H1 (cell line): ENCODE measurements around the gene DOLK. TPM values are rescaled to one million over a fixed set of nuclear protein-coding genes. Genes with fewer than 3 reads are reported as not detected.

Experiments used
- ATF2 ChIP-seq: IDR thresholded peaks from 2 replicates; pipeline ENCODE4 v1.6.1; 2012; ENCODE audit warnings: low read length, inconsistent platforms
- CHD7 ChIP-seq: fragments of 300-600 bp; sonication (generic); IDR thresholded peaks from 2 replicates; pipeline ENCODE4 v1.7.1; 2012; ENCODE audit warnings: low read length, moderate library complexity, mild to moderate bottlenecking, inconsistent platforms; ENCODE audit not compliant: insufficient replicate concordance
- CREB1 ChIP-seq: IDR thresholded peaks from 2 replicates; pipeline ENCODE4 v1.6.1; 2012; ENCODE audit warnings: inconsistent platforms
- JUN ChIP-seq: IDR thresholded peaks from 2 replicates; pipeline ENCODE4 v1.6.1; 2011; ENCODE audit warnings: low read depth, mild to moderate bottlenecking, improper control_type of control experiment, low read length
- SIN3A ChIP-seq, 2 experiments: IDR thresholded peaks in 1 of 2; conservative IDR thresholded peaks in 1 of 2; 2 replicates each; pipeline ENCODE4 v1.6.1; 2011 to 2012; ENCODE audit warnings: low read length in 2 of 2, improper control_type of control experiment in 1 of 2, low read depth in 1 of 2, mild to moderate bottlenecking in 1 of 2
- TCF12 ChIP-seq: IDR thresholded peaks from 2 replicates; pipeline ENCODE4 v1.6.1; 2011; ENCODE audit warnings: low read depth, mild to moderate bottlenecking, low read length
- polyA plus RNA-seq, 7 experiments: library from polyadenylated mRNA; depleted of rRNA in 3 of 7; stranded (reverse) in 5 of 7; unstranded in 2 of 7; fragments of >200 nt in 5 of 7; fragments of 200-250 nt in 2 of 7; gene quantifications; 1 replicate in 5 of 7; 2 replicates in 1 of 7; 4 replicates in 1 of 7; pipeline versions ENCODE4 v1.2.1 to v1.2.3, GENCODE V29; 2011 to 2013; ENCODE audit warnings: missing spikeins in 2 of 7, mixed read lengths in 2 of 7
- total RNA-seq: library from RNA; stranded (reverse); fragmentation: NEBNext Ultra II Directional; extraction: Animal tissue kit (Norgen Biotek cat#: 25700); gene quantifications from 2 replicates; pipeline ENCODE4 v1.2.1, GENCODE V29; 2021

DOLK gene
- total and polyA plus RNA-seq, 2 of the 8 experiments (the other 6 are each of a cell fraction or from before 2014, with no cell fraction given): 17.2 to 44.3 TPM

- TF ChIP-seq CHD7: no peak
- peak; percentile 85 for TF ChIP-seq CREB1
- TF ChIP-seq TCF12: no peak
- TF ChIP-seq SIN3A (conservative IDR thresholded peaks at IDR 0.05 in 1 of 2, IDR thresholded peaks at IDR 0.05 in 1 of 2; ENCODE audit: low read depth in 1 of 2, low read length in 2 of 2): peak in 1 of 2 experiments; percentile 79; a peak in 2 of 4 replicates
- no peak for TF ChIP-seq JUN
- TF ChIP-seq ATF2: no peak
Measured at GRCh38 chr9:128947527-128948301, at the start of gene DOLK, which contains the start of gene NUP188 (continued).
